Measurements from ENCODE around the gene DEFB127. TPM values are rescaled to one million over a fixed set of nuclear protein-coding genes. Genes with fewer than 3 reads are reported as not detected.

The DEFB127 gene
- total RNA-seq, 2 donors from 2014 or later, result not detected

Other genes with a start within 250 kb of the DEFB127 start
- not detected for gene DEFB125, start 69.8 kb upstream of the DEFB127 start, total RNA-seq
- gene DEFB126, start 14.9 kb upstream of the DEFB127 start, total RNA-seq, result not detected
- not detected for gene DEFB128, start 32.3 kb downstream of the DEFB127 start, total RNA-seq
- not detected for gene DEFB129, start 69.8 kb downstream of the DEFB127 start, total RNA-seq
- gene DEFB132, start 100.3 kb downstream of the DEFB127 start, total RNA-seq, result not detected
- 10 to 100 TPM; 10.1 to 13.1 TPM for gene C20orf96, start 133.3 kb downstream of the DEFB127 start, total RNA-seq
- 10 to 100 TPM; 10.2 to 13.0 TPM for gene ZCCHC3, start 140.1 kb downstream of the DEFB127 start, total RNA-seq
- gene SOX12, start 168.1 kb downstream of the DEFB127 start, total RNA-seq, result 1 to 10 TPM; 3.8 to 5.6 TPM
- 1 to 10 TPM; 9.4 to 10.0 TPM for gene NRSN2, start 189.7 kb downstream of the DEFB127 start, total RNA-seq
- 10 to 100 TPM in 1 of 2 donors, 1 to 10 TPM in 1; 6.4 to 16.7 TPM for gene TRIB3, start 223.3 kb downstream of the DEFB127 start, total RNA-seq

Measured in left colon (tissue), 2 donors.